Right hindlimb (tissue), 1 donor: ENCODE data around the gene CROCC2.

Experiments
- DNase-seq: peaks from one replicate; pipeline ENCODE4 v3.0.0-alpha.2; 2018

CROCC2 gene

DNA sequence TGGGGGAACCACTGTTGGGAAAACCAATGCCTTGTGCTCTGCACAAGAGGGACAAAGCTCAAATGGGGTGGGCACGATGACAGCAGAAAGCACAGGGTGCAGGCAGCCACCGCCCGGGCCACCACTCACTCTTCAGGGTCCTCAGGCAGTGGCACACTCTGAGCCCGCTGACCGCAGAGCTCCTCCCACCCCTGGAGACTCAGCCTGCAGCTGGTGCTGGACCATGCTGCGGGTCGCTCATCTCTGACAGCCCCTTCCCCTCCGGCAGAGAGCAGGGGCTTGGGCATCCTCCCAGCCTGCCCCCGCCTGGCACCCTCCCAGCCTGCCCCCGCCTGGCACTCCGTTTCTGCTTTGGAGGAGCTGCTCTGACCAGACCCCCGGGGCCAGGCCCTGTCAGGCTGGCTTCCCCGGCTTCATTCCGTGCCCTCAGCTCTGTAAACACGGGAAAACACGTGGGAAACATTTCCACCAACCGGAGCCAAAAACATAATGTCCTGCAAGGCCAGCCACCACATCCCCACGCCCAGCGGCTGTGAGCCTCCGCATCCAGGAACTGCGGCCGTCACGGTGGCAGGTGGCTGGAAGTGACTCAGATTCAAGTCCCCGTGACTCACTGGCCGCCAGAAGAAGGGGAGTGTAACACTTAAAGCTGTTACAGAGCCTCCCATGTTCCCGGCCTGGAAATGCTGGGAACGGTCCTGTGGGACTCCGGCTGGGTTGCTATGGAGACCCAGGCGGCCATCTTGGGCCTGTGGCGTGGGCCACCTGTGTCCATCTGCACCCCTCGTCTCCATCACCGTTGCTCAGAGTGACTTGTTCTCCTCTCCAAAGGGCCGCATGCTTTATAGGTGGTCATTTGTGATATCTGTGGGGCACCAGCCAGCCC, 85.5 kb downstream of the CROCC2 start:
- DNase-seq = peak; percentile 93

DNA sequence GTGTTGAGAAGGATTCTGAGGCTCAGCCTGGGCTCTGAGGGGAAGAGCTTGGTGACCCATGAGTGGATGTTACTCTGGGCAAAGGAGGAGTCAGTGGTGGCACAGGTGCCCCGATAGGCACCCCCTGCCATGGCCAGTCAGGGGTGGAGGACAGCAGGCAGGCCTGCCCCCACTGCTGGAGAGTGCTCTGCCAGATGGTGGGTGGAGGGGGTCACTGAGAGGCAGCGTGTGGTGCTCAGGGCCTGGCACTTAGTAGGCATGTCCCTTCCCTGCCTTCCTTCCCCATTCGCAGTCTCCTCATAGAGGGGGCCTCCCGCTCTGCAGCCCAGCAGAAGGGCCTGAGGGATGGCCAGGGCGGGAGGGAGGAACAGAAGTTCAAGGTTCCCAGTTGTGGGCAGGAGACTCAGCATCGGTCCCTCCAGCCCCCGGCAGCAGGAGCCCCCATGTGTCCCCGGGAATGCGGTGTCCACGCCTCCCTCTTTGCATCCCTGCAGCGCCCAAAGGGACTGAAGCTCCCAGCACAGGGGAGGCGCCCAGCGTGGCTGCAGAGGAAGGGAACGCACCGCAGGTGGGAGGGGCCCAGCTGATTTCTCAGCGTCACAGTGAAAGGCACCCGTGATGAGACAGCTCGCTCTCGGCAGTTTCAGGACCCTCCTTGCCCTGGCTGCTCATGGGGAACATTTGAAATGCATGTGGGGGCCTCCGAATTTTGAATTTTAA, 86.6 kb downstream of the CROCC2 start:
- peak; percentile 30 for DNase-seq

DNA sequence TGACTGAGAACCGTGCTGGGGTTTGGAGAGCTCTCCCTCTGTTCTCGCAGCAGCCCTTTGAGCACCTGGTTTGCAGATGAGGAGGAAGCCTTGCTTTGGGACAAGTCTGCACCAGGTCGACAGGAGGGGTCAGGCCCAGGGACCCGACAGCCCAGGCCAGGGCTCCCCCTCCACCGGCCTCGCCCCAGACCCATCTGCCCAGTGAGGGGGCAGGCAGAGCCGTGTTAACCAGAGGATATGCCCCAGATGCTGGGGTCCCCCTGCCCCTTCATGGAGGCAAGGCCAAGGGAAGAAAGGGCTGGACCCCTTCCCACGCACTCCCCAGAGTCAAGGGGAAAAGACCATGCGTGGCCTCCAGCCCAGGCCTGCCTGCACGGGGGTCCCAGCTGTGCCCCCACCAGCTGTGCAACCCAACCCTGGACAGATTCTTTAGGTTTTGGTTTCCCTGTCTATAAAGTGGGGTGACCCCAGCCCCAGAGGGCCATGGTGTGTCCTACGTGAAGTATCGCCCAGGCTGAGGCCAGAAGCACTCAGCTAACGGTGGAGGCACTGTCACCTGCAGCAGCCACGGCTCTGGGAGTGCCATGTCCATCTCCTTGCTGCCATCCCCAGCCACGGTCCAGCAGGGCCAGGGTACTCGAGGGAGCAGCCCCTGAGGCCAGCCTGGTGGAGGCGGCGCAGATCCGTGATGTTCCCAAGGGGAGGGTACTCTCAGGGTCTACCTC, 87.5 kb downstream of the CROCC2 start:
- peak; percentile 15 for DNase-seq

DNA sequence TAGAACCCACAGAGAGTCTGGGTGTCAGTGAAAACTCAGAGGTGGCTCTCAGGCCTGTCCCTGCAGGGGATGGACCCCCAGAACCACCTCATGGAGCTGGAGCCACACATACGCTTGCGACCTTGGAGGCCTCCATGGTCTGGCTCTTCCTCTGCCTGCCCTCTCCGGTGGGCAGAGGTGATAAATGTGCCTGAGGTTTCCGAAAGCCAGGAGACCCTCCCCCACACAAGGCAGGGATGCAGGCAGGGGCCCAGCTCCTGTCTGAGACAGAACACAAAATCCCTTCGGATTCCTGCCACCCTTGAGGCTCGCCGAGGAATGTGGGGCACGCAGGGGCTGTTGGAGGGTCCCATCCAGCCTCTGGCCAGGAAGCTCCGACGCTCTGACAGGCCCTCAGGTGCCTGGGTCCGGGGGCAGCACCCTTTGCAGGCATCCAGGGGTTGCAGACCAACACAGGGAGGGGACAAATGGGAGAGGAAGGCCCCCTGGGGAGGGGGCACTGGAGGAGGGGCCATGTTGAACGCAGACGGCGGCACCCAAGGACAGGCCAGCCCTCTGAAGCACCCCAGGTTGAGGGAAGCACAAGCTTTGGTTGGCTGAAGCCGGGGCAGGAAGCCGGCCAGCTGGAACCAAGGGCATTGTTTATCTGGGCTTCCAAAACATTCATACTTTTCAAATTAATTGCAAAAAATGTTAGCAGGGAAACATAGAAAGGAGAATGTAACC, 88.2 kb downstream of the CROCC2 start:
- peak; percentile 14 for DNase-seq

DNA sequence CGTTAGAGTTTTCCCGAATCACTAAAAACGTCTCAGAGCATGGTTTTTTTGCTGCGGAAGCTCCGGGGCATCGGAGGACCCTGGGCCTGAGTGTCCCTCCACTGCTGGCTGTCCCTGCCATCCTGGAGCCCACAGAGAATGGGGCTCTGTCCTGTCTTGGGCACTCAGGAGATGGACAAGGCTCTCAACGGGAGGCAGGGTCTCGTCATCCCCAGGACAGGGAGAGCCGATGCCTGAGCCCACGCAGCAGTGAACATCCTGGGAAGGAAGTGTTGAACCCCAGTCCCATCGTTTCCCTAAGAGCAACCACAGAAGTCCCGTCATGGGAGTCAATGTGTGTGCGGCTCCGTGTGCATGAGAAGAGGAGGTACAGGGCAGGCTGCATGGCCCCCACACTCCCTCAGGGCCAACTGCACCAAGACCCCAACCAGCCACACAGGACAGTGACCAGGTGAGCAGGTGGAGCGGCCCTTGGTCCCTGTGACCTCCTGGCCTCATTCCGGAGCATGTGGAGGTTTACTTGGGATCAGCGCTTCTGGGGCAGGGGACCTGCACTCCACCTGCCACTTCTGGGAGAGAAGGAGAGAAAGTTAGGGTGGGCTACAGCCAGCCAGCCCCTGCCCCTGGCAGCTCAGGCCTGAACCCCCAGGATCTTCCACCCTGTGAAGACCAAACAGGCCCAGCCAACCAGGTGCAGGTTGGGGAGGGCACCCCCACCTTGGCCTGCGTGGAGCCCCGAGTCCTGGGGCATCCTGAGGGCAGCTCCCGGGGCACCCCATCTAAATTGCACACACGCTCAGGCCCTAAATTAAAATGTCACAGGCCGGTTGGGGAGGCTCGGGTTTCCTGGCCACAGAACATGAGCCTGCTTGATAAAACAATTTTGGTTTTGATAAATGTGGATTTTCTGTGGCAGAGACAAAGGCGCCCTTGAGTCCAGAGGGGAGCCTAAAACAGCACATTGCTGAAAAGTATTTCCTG, 89.2 kb downstream of the CROCC2 start:
- DNase-seq = peak; percentile 17

DNA sequence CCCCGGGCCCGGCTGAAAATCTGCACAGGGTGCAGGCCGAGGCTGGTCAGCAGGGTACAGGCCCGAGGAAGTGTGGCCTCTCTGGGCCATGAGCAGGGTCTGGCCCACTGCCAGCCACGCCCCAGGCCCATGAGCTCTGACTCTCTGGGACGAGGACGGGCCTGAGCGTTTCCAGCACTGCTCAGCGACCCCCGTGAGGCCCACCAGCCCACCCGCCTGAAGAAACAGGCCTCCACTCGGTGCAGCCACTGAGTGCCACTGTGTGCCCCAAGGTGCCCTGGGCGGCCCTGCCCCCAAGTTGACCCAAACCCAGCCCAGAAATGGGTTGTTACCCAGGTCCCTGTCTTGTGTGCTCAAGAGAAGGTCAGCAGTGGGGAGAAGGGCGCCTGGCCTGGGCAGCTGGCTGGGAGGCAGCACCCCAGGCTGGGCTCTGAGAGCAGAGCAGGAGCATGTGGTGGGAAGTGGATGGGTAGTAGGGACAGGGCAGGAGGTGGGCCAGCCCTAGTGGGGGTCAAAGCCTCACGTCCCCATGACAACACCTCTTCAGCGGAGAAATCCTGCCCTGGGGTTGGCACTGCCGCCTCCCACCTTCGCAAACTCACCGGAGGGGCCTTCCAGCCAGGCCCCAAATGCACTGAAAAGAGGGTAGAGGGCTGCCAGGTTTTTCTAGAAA, 90.2 kb downstream of the CROCC2 start:
- DNase-seq = peak; percentile 20

DNA sequence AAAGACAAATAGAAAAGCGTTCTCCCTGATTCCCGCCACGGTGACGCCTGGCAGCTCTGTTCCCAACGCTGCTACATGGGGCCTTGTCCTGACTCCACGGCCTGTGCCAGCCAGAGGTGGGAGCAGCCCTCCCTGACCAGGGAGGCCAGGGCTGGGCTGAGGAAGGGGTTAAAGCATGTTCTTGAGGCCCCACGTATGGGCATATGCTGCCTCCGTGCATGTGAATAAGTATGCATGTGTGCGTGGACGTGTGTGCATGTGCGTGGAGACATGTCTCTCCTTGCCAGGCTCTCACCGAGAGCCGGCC, 90.7 kb downstream of the CROCC2 start:
- DNase-seq = no peak

DNA sequence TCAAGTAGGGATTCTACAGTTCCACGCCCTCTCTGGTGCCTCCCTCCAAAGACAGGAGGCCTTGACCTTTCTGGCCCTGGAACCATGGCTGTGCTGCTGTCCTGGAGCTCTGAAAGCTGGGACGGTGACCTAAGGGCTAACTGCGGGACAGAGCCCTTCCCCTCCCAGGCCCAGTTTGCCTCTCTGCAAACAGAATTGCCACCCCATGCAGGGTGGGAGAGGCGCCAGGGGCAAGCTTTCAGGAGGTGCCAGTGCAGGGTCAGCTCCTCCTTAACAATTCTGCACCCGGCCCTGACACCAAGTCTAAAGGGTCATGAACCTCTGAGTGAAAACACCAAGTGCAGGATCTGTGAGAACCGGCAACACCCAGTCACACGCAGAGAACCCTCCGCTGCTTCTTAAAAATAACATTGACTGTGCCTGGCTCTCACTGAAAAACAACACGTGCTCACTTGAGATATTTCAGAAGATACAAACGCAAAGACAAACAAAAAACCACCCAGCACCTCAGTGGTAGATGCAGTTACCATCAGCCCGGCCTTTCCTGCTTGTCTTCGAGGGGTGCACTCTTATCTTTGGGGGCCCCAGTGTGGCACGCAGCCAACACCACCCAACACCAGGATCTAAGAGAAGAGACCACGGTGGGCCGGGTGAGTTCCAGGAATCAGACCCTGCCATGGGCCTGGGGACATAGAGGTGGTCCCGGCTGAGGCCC, 91.2 kb downstream of the CROCC2 start:
- peak; percentile 19 for DNase-seq

DNA sequence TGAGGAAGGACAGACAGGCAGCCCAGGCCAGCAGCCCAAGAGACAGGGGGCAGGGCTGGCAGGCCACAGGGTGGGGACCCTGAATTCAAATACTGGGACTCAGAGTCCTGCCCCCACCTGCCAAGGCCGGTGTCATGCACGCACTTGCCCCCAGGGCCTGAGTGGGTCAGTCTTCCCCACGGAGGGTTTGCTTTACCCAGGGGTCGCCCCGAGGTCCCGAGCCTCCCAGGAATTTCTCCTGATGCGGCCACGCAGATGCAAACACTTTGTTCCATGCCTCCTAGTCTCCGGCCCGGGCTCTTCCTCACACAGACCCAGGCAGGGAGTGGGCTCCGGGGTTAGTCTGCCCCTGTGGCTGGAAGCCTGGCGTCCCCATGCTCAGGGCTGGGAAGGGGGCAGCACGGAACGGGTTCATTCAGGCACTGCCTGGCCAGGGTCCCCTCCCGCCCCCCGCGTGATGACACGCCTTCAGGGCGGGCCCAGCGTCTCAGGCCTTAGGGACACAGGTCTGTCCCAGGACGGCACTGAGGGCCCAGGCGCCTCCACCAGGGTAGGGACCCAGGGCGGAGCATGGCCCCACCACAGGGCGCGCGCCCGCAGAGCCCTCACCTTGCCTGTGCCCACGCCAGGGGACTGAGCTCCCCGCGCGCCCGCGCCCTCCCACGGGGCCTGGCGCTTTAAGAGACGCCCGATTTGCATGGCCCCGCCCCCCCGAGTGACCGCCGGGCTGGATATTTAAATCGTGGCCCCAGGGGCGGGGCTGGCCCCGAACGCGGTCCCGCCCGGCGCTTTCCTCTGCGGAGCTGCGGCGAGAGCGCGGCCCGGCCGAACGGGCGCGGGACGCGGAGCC, 91.9 kb downstream of the CROCC2 start, which contains the start of gene SNED1:
TSS of gene SNED1 (plus strand) at position 763 of the 850 bp plus-strand sequence. CDS start 220 bp downstream, outside the sequence.
- peak; percentile 78 for DNase-seq

DNA sequence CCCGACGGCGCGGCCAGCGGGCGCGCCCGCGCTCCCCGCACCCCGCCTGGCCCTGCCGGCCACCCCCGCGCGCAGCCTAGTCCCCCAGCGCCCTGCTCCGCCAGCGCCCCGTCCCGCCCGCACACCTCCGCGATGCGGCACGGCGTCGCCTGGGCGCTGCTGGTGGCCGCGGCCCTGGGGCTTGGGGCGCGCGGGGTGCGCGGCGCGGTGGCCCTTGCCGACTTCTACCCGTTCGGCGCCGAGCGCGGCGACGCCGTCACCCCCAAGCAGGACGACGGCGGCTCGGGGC, 92.5 kb downstream of the CROCC2 start:
- DNase-seq = no peak

DNA sequence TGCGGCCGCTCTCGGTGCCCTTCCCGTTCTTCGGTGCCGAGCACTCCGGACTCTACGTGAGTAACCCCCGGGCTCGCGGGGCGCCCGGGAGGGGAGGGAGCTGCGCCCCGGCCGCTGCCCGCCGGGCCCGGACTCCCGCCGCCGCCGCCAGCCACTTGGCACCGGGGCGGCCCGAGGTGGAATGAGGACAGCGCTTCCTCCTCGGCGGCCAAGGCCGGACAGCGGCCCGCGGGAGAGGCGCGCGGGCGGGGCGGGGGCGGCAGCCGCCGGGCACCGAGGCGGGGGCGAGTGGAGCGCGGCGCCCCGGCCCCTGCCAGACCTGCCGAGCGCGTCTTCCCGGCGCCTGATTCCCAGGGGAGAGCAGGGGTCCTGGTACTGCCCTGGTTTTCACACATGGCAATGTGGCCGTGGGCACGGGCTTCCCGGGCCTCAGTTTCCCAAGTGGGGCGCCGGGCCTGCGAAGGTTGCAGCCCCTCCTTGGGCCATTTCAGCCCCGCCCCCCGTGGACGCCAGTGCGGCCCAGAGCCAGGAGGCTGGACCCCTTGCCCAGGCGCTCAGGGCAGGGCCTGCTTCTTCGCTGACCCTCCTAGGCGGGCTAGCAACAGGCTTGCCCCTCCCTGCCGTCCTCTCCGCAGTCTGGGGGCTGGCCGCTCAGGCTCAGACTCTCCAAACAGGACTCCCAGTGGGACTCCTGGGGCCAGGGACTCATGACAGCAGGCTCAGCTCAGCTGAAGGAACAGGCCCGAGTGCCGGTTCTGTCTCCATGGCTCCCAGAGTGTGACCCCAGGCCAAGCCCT, 93.1 kb downstream of the CROCC2 start:
- DNase-seq = peak; percentile 24

DNA sequence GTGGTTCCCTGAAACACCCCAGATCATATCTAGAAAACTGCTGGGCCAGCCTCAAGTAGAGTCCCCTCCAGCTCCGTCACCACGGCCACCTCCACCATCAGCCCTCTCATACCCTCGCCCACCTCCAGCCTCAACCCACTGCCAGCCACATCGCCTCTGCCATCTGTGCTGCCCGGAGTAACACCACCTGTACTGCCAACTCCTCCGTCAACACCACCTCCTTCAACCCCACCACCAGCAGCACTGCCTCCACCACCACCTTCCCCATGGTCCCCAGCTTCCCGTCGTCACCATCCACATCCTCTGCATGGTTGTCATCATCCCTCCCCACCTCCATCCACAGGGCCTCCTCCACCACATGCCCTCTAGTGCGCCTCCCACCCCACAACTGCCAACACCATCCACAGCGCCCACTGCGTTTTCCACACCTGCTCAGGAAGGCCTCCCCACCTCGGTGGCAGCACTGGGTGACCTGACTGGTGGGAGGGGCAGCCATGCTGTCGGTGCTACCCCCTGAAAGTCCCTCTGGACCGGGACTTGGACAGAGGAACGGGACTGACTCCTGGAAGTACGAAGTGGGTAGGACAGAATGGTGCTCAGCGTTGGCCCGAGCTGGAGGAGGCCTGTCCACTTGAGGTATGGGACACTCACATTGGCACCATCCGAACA, 93.9 kb downstream of the CROCC2 start:
- DNase-seq = peak; percentile 14

DNA sequence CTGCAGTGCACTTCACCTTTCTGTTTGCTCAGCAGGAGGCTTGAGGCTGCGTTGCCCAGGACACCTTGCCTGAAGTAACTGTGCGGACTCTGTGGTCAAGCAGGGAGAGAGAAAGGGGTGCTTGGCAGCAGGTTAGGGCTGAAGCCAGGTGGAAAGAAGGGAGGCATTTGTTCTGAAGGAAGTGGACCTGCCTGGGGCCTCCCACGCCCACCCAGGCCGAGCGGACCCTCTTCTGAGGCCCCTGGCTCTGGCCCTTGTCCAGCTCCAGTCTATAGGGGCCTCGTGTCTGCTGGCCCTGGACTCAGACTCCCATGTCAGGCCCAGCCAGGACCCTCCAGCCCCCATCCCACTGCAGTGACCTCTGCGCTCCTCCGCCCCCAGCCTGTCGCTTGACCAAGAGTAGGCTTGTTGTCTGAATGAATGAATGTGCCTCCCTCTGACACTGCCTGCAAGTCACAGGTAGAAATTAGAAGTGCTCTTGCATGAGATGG, 94.7 kb downstream of the CROCC2 start:
- DNase-seq = peak; percentile 14

DNA sequence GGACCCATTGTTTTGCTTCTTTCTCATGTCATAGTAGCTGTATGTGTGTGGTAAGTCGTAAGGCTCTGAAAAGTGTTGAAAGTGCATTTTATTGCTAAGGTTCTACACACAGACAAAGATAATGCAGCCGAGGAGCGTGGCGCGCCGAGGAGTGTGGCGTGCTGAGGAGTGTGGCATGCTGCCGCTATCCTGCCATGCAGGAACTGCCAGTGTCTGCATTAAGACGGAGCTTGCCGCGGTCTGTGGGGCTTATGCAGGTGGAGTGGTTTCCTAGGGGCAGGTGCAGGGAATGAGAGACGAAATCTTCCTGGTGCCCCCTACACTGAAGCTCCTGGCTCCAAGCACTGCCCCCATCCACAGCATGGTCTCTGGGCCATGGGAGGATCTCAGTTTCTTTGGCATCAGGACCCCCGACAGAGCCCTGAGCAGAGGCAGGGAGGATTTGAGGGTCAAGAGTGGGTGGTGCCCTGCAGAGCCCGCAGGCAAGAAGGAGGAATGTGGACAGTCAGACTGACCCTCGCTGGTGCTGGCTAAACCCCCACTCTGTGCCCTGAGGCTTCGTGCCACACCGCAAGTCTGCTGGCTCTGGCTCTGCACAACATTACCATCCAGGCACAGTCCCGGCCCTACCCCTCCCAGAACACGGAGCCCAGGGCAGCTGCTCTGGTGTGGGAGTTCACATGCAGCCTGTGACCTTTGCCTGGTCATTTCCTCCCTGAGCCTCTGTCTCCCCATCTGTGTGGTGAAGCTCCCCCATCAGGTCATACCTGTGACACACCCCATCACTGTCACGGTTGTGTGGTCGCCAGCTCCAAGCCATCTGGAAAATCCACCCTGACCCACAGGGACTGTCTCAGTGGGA, 95.5 kb downstream of the CROCC2 start:
- no peak for DNase-seq

DNA sequence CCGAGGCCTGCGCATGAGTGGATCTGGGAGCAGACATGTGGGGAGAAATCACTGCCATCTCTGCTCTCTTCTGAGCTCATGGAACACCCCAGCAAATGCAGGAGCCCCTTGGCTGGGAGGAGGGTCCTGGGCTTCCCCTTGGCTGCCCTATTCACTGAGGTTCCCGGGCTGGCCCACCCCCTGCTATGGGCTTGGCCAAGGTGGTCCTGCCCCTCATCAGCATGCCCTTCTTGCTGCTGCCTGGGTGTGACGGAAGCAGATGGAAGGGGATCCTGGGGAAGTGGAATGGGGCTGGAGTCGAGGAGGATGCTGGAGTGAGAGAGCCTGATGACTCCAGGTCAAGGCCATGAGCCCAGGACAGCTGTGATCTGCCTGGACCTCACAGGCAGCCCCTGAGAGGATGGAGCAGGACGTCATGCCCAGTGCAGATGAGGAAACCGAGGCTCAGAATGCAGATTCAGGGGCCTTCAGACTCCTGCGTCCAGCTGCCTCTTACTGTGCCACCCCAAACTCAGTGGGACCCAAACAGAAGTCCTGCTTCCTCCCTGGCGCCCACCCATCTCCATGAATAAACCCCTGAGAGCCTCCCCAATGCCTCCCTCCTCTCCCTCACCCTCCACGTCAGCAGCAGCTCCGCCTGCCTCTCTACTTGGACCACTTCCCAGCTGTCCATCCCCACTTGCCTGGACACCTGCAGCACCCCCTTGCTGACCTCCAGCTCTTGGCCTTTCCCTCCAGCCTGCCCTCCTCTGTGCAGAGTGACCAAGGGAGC, 96.3 kb downstream of the CROCC2 start:
- peak; percentile 12 for DNase-seq

DNA sequence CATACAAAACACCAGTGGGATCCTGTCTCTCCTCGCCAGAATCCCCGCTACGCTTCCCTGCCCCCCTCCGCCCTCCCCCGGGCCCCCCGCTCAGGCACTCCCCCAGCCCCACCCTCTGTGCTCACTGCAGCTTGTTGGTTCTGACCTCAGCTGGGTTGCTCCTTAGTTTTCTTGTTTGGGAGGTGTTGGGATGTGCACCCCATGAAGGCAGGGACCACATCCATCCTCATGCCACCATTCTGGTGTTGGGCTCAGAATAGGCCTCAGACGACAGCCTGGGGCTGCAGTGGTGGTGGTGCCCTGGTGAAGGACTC, 96.9 kb downstream of the CROCC2 start:
- no peak for DNase-seq
